HG03108 (cell line): ENCODE data around the gene SPECC1L.
"Not testable (repeated sequence)": the region's sequence is repeated elsewhere in the genome, so short reads cannot be mapped to it uniquely, and the experiment has no call there.

Source experiments
- ATAC-seq: cut with Tn5 transposase; IDR thresholded peaks from one replicate; pipeline ENCODE4 v1.9.1; 2021; ENCODE audit warnings: moderate library complexity; ENCODE audit not compliant: unreplicated experiment

SPECC1L gene, protein sequence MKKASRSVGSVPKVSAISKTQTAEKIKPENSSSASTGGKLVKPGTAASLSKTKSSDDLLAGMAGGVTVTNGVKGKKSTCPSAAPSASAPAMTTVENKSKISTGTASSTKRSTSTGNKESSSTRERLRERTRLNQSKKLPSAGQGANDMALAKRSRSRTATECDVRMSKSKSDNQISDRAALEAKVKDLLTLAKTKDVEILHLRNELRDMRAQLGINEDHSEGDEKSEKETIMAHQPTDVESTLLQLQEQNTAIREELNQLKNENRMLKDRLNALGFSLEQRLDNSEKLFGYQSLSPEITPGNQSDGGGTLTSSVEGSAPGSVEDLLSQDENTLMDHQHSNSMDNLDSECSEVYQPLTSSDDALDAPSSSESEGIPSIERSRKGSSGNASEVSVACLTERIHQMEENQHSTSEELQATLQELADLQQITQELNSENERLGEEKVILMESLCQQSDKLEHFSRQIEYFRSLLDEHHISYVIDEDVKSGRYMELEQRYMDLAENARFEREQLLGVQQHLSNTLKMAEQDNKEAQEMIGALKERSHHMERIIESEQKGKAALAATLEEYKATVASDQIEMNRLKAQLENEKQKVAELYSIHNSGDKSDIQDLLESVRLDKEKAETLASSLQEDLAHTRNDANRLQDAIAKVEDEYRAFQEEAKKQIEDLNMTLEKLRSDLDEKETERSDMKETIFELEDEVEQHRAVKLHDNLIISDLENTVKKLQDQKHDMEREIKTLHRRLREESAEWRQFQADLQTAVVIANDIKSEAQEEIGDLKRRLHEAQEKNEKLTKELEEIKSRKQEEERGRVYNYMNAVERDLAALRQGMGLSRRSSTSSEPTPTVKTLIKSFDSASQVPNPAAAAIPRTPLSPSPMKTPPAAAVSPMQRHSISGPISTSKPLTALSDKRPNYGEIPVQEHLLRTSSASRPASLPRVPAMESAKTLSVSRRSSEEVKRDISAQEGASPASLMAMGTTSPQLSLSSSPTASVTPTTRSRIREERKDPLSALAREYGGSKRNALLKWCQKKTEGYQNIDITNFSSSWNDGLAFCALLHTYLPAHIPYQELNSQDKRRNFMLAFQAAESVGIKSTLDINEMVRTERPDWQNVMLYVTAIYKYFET

DNA sequence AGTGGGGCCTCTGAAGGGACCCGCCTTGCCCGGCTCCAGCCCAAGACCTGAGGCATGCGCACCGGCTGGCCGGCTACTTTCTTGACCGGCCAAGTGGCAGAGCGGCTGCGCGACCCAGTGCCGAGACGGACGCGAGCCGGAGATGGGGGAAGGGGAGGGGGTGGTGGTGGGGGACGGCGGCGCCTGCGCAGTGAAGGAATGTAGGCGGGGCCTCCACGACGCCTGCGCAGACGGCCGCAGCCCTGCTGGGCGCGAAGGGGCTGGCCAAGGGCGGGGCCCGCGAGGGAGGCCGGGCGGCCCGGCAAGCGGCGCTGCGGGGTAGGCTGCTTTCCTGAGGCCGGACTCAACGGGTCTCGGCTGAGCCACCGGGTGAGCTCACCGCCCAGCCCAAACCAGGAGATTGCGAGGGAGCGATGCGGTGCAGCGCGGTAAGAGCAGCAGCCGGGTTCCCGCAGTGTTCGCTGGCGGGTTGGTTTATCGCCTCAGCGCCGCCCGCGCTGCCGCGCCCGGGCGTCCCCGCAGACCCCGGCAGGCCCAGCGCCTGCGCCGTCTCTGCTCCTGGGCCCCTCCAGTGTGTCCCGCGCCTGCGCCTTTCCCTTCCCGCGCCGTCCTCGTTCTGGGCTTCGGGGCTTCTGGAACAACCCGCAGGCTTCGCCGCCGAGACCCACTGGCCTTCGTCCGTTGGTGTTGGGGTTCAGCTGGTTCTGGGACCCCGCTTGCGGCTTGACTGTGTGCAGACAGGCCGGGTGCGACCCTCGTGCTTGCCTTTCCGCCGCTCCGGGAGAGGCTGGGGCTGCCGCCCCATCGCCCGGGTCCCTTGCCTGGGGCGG is at the start of gene SPECC1L:
TSS of gene SPECC1L (plus strand) at position 276 of the 830 bp plus-strand sequence. CDS start 31,401 bp downstream, outside the sequence.
- peak; percentile 83 for ATAC-seq

DNA sequence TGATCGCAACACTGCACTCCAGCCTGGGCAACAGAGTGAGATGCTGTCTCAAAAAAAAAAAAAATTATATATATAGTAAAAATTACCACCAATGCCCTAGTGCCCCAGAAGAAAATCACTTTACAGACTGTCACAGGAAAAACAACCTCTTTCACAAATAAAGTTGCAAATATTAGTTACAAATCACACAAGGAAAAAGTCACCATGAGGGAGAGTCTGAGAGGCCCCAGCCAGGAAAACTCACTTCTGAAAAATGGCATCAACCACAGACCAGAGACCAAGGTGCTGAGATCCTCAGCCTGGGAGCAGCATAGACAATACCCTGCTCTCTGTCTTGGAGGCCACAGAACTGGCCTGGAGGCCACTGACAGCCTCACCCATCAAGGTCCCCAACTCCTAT is 46.2 kb upstream of the SPECC1L start:
- no peak for ATAC-seq

DNA sequence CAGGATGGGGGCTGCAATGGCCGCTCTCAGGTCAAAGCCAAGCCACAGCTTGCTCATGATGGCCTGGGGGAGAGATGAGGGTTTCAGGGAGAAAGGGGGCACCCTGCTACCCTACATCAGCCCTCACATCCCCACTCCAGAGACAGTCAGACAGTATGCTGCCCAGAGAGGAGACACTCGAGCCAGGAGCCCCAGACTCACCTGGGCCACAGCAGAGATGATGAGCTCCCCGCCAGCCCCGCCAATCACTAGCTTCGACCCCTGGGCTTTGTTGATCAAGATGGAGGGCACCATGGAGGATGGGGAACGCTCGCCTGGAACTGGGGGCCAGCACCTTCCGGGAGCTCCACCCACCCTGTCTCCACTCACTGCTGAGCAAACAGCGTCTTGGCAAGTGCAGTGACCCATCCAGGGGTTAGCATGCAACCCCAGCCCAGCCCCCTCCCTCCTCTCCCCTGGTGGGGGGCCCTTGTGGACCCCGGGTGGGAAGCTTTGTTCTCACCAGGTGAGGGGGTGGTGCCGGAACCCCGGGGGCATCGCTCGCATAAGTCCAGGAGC is 45.5 kb upstream of the SPECC1L start:
- no peak for ATAC-seq

DNA sequence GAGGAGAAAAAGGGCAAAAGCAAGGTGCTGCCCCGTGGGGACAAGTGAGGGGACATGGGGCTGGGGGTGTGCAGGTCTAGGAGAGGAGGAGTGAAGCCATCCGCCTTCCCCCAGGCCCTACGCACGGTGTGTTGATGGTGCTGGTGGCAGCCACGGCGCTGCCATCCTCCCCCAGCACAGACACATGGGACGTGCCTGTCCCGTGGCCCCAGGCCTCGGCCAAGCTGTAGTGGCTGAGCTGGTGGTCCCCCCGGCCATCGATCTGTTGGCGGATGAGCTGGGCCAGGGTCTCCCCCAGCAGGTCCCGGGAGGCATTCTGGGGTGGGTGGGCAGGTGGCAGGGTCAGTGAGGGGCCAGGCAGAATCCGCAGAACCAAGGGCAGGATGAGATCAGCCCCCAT is 44.7 kb upstream of the SPECC1L start:
- ATAC-seq: no peak

DNA sequence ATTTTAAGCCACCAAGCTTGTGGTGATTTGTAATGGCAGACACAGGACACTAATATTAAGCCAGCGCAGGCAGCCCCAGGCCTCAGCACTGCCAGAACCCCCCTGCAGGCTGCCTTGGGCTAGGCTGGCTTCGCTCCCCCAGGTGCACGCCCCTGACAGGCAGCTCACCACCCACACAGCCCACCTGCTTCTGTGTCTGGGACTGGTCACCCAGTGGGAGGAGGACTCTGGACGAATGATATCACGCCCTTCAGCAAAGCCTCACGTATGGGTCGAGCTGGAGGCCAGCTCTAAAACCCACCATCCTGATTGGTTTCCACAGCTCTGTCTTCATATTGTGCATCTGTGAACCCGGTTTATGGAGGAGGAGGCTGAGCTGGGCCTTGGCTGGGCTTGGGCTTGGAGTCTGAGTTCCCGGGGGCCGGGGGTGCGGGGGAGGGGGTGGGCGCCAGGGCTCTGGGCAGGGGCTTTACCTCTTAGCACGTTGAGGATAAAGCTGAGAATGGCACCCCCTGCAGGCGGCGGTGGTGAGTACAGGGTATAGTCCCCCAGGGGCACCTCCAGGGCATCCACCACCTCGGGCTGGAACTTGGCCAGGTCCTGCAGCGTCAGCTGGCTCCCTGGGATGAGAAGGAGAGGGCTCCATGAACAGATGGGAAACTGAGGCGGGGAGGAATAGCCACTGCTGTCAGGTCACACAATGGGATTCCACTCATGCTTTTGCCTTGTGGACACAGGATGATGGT is 39.5 kb upstream of the SPECC1L start:
- no peak for ATAC-seq

DNA sequence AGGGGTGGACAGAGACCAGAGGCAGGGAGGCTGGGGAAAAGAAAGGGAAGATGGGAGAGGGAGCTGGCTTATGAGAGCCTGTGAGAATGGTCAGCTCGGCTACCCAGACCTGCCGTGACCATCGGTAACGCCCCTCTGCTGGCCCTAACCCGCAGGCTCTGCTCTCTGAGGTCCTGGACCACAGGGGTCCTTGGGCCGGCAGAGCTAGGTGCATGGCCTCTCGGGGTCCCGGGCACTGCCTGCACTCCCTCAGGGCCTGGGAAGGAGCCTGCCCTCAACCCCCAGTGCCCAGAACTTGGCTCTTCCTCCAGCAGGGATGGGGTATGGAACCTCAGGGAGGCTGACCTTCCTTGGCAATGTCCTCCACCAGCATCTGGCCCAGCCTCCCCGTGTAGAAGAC is 38.9 kb upstream of the SPECC1L start:
- no peak for ATAC-seq

DNA sequence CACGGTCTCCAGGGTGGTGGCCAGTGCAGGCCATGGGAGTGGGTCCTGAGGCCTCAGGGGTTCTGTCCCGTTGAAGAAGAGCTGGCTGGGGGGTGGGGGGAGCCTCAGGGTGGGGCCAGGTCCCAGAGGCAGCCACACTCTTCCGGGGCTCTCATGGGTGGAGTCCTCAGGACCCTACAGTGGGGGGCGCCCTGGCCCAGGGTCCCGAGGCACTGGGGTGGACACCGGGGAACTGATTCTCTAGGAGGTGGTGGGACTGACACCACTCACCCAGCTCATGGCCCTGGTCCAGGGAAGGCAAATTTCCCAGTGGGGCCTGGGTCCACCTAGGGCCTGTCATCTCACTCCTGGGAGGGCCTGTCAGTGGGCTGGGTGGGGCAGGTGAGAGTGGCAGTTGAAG is 38.5 kb upstream of the SPECC1L start:
- no peak for ATAC-seq

DNA sequence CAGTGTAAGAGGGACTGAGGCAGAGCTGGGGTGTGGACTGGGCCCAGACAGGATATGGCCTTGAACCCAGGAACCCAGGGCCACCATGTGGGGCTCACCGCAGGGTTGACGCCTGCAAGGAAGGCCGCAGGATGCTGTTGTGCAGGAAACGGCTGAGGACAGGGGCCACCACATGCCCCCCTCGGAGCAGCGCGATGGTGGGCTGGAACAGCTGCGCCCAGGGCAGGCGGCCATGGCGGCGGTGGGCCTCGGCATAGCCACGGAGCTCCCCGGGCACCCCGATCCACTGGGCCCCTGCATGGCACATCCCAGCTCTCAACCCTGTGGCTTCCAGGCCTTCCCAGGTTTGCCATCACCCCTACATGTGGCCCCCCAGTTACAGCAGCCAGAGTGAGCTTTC is 37.9 kb upstream of the SPECC1L start:
- no peak for ATAC-seq

DNA sequence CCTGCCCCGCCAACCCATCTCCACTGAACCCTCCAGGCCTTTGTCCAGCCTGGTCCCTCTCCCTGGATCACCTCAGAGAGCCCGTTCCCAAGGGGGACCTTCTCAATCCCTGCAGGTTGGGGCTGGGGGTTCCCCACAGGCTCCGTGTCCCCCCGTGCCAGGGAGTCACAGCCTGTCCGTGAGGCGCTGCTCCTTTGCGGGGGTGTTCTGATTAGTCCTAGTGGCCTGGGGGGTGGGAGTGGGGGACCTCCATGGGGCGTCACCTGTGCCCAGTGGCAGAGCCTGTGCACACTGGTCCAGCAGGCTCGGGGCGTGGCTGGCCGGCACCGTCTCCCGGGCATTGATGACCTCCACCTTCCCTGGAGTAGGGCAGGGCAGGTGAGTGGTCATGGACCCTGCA is 37.4 kb upstream of the SPECC1L start:
- no peak for ATAC-seq

DNA sequence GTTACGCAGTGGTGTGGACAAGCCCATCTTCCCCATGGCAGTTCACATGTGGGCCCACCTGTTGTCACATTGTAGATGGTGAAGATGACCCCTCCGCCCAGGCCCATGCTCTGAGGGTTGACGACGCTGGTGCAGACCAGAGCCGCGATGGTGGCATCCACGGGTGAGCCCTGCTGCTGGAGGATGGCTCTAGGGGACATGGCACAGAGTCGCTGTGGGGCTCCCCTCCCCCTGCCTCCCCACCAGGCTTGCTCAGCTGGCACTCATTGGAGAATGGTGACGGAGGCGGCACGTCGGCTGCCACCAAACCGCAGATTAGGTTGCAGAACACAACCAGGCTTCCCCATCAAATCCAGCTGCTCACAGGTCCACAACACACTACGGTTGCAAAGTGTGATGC is 36.8 kb upstream of the SPECC1L start:
- no peak for ATAC-seq

DNA sequence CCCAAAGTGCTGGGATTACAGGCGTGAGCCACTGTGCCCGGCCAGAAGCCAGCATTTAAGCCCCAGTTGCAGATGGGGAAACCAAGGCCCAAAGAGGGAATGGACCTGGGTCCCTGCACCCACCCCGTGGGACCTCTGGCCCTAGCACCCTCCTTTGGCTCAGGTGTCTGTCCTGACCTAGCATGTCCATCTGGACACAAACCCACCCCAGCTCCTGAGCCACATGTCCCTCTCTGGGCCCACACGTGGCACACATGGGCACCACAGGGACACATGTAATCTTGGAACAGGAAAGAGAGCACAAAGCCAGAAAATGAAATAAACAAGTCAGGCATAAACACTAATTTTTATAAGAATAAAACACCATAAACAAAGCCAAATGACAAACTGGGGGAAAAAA is 35.3 kb upstream of the SPECC1L start:
- no peak for ATAC-seq

DNA sequence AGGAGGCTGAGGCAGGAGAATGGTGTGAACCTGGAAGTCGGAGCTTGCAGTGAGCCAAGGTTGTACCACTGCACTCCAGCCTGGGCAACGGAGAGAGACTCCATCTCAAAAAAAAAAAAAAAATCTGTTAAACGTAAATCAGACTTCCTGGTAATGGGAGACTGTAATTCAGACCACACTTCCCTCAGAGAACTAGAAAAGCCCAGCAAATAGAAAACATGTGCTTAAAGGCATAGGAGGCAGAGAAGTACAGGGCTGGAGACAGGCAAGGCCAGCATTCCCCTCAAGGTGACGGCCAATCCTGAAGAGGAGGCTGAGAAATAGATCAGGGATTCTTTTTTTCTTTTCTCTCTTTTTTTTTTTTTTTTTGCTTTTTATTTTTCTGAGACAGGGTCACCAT is 34.0 kb upstream of the SPECC1L start:
- no peak for ATAC-seq

DNA sequence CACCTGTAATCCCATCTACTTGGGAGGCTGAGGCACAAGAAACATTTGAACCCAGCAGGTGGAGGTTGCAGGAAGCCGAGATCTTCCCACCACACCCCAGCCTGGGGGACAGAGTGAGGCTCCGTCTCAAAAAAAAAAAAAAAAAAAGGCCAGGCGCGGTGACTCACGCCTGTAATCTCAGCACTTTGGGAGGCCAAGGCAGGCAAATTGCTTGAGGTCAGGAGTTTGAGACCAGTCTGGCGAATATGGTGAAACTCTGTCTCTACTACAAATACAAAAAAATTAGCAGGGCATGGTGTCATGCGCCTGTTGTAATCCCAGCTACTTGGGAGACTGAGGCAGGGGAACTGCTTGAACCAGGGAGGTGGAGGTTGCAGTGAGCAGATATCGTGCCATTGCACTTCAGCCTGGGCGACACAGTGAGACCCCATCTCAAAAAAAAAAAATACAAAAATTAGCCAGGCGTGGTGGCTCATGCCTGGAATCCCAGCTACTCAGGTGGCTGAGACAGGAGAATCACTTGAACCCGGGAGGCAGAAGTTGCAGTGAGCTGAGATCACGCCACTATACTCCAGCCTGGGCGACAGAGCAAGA is 32.4 kb upstream of the SPECC1L start:
- not testable (repeated sequence) for ATAC-seq

DNA sequence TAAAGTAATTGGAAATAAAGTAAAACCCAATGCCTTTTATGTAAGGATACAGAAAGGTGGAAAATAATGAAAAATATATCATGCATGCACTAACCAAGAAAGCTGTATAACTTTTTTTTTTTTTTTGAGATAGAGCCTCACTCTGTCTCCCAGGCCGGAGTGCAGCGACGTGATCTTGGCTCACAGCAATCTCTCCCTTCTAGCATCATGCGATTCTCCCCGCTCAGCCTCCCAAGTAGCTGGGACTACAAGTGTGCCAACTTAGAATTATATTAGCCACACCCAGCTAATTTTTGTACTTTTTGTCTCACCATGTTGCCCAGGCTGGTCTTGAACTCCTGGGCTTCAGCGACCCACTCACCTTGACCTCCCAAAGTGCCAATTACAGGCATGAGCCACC is 30.2 kb upstream of the SPECC1L start:
- ATAC-seq: no peak

DNA sequence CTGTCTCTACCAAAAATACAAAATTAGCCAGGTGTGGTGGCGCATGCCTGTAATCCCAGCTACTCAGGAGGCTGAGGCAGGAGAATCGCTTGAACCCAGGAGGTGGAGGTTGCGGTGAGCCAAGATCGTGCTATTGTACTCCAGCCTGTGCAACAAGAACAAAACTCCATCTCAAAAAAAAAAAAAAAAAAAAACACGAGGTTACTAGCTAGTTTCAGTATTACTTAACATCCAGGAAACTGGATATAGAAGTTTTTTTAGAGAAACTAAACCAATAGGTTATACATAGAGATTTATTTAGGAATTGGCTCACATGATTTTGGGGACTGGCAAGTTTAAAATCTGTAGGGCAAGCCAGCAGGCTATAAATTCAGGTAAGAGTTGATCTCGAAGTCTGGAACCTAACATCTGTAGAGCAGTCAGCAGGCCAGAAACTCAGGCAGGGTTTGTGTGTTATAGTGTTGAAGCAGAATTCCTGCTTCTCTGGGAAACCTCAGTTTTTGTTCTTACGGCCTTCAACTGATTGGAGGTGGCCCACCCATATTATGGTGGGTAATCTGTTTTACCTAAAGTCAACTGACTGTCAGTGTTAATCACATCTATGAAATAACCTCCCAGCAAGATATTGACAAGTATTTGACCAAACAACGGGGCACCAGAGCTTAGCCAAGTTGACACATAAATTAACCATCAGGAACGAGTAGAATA is 29.5 kb upstream of the SPECC1L start:
- not testable (repeated sequence) for ATAC-seq

DNA sequence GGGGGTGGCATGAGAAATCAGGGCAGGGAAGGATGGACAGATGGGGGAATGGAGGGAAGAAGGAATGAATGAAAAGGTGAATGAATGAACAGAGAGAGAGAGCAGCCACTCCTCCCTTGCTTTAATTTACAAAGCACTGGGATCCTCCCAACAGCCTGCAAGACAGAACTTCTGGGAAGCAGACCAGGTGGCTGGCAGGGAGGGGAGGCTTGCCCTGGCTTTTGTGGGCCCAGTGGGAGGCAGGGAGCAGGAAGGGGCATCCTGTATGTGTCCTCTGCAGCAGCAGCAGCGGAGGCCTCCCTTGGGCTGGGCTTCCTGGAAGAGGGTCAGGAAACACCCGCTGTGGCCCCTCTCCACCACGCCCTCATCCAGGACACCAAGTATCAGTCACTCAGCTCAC is 27.2 kb upstream of the SPECC1L start:
- not testable (repeated sequence) for ATAC-seq

DNA sequence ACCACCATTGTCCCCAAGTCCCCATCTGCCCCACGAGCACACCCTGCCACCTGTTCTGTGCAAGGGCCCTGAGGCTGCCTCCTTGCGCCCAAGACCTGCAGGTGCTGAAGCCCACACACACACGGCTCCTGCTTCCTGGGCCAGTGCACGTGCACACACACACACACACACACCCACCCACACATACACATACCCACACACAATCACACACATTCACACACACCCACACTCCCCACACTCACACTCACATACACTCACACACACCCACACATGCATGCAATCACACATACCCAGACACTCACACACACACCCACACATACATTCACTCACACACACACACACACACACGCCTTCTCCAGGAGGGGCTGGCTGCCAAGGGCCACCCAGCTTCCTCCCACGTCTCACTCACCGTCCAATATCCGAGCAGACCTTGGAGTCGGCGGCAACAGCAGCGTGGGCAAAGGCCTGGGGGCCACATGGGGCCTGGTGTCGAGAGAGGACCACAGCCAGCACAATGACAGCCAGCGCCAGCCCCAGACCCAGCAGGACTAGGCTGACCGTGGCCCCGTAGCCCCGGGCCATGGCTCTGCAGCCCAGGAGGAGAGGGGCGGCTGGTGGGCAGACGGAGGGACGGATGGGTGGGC is 26.4 kb upstream of the SPECC1L start:
- ATAC-seq: no peak

DNA sequence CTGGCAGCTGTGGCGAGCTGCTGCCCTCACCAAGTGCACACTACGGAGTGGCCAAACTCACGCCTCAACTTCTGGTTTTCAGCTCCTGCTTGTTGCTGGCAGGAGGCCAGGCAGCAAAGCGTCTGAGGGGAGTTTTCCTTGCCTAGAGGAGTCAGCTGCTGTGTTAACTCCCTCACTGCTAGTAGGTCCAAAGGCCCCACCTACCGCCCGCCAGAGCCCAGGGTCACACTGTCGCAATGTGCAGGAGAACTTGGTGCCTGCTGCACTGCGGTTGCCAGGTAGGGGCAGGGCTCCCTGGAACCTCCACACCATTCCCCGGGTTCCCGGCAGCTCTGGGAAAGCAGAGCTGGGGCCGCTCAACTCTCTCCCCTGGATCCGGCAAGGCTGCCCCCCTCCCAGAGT is 25.6 kb upstream of the SPECC1L start, which contains the start of gene GGT5:
TSS of gene GGT5 (minus strand) at position 53 of the 402 bp plus-strand sequence. CDS start 357 bp downstream, outside the sequence.
- ATAC-seq: not testable (repeated sequence)
